Measurements from ENCODE around the gene MMP14. TPM values are rescaled to one million over a fixed set of nuclear protein-coding genes. Genes with fewer than 3 reads are reported as not detected.

Gene MMP14
- total RNA-seq, 1 experiment from 2014 or later = 34.8 TPM

- no peak for DNase-seq
- no peaks in the 10 kb centered on the region for H3K9me3 ChIP-seq (ENCODE audit: insufficient read depth, low read depth)
- no peak for TF ChIP-seq EZH2 (IDR thresholded peaks at IDR 0.05; ENCODE audit: low read depth)
- no peak for TF ChIP-seq CTCF (conservative IDR thresholded peaks at IDR 0.05)
- ChIA-PET CTCF (no interaction called here), POLR2A (ENCODE audit: unreplicated experiment) (no interaction called here)
- intact Hi-C loops (cut with micrococcal nuclease; ENCODE audit: unreplicated experiment) = no loop called here
- H3K4me2 ChIP-seq = no peak overlapping the region
- H3K79me2 ChIP-seq (ENCODE audit: low read depth) = peaks cover 17% of the 10 kb centered on the region
- no peaks in the 10 kb centered on the region for H3K36me3 ChIP-seq (ENCODE audit: low read depth)
- H3K27ac ChIP-seq = no peak overlapping the region
- no peak overlapping the region for H3K4me3 ChIP-seq
- no peaks in the 10 kb centered on the region for H3K9me2 ChIP-seq (ENCODE audit: insufficient read depth)
- no peak overlapping the region for H2AFZ ChIP-seq
- H3K27me3 ChIP-seq (ENCODE audit: insufficient read depth, low read depth) = no peaks in the 10 kb centered on the region
- peaks cover 12% of the 10 kb centered on the region for H3F3A ChIP-seq (ENCODE audit: insufficient read depth, low read depth)
- H4K20me1 ChIP-seq (ENCODE audit: insufficient read depth) = no peaks in the 10 kb centered on the region; the same call in 1 of the 2 replicates
- peaks cover 2% of the 10 kb centered on the region for H3K4me1 ChIP-seq (replicated peaks; ENCODE audit: insufficient read depth)
- BruUV-seq (replicated peaks) = no TSS peak
Measured at GRCh38 chr14:22875748-22876319, 39.4 kb downstream of the MMP14 start.

- Histone ChIP-seq H3K4me3 (no peak overlapping the region), H3K9me3 (ENCODE audit: insufficient read depth, low read depth) (no peaks in the 10 kb centered on the region), H3K79me2 (ENCODE audit: low read depth) (peaks cover 17% of the 10 kb centered on the region), H3K4me2 (no peak overlapping the region), H3K4me1 (replicated peaks; ENCODE audit: insufficient read depth) (no peaks in the 10 kb centered on the region), H3K27ac (no peak overlapping the region), H3K27me3 (ENCODE audit: insufficient read depth, low read depth) (no peaks in the 10 kb centered on the region), H3K9me2 (ENCODE audit: insufficient read depth) (no peaks in the 10 kb centered on the region), H2AFZ (no peak overlapping the region), H3F3A (ENCODE audit: insufficient read depth, low read depth) (0 out of 2 replicates have a peak, but pooled peaks cover 2% of the 10 kb centered on the region), H3K36me3 (ENCODE audit: low read depth) (no peaks in the 10 kb centered on the region), H4K20me1 (ENCODE audit: insufficient read depth) (no peaks in the 10 kb centered on the region; the same call in 1 of the 2 replicates)
- BruUV-seq (replicated peaks) = no TSS peak
- ChIA-PET POLR2A (ENCODE audit: unreplicated experiment) (no interaction called here), CTCF (no interaction called here)
- TF ChIP-seq CTCF (conservative IDR thresholded peaks at IDR 0.05) (no peak), EZH2 (IDR thresholded peaks at IDR 0.05; ENCODE audit: low read depth) (no peak)
- intact Hi-C loops (cut with micrococcal nuclease; ENCODE audit: unreplicated experiment) = no loop called here
- no peak for DNase-seq
Measured at GRCh38 chr14:22877000-22877501, 40.7 kb downstream of the MMP14 start.

- no peaks in the 10 kb centered on the region for H3F3A ChIP-seq (ENCODE audit: insufficient read depth, low read depth)
- CTCF ChIA-PET = no interaction called here
- no peak overlapping the region for H3K4me2 ChIP-seq
- H3K9me3 ChIP-seq (ENCODE audit: insufficient read depth, low read depth) = no peaks in the 10 kb centered on the region
- H4K20me1 ChIP-seq (ENCODE audit: insufficient read depth) = no peaks in the 10 kb centered on the region; the same call in 1 of the 2 replicates
- intact Hi-C loops (cut with micrococcal nuclease; ENCODE audit: unreplicated experiment) = no loop called here
- H3K4me3 ChIP-seq = no peak overlapping the region
- no TSS peak for BruUV-seq (replicated peaks)
- H3K9me2 ChIP-seq (ENCODE audit: insufficient read depth) = no peaks in the 10 kb centered on the region
- DNase-seq = no peak
- peaks cover 7% of the 10 kb centered on the region for H3K79me2 ChIP-seq (ENCODE audit: low read depth)
- no peaks in the 10 kb centered on the region for H3K4me1 ChIP-seq (replicated peaks; ENCODE audit: insufficient read depth)
- POLR2A ChIA-PET (ENCODE audit: unreplicated experiment) = no interaction called here
- H2AFZ ChIP-seq = no peak overlapping the region
- no peak overlapping the region for H3K27ac ChIP-seq
- no peaks in the 10 kb centered on the region for H3K27me3 ChIP-seq (ENCODE audit: insufficient read depth, low read depth)
- no peaks in the 10 kb centered on the region for H3K36me3 ChIP-seq (ENCODE audit: low read depth)
- TF ChIP-seq CTCF (conservative IDR thresholded peaks at IDR 0.05) (no peak), EZH2 (IDR thresholded peaks at IDR 0.05; ENCODE audit: low read depth) (no peak)
Measured at GRCh38 chr14:22878271-22879246, 42.2 kb downstream of the MMP14 start.

Data from PC-9 (cell line).